NCI-H2227 (cell line): ENCODE results near the gene SYT15.

ENCODE experiments used
- DNase-seq: peaks from one replicate; lab custom pipeline; 2025; ENCODE audit not compliant: unreplicated experiment; lab: John Stamatoyannopoulos, UW

SYT15 gene

DNA sequence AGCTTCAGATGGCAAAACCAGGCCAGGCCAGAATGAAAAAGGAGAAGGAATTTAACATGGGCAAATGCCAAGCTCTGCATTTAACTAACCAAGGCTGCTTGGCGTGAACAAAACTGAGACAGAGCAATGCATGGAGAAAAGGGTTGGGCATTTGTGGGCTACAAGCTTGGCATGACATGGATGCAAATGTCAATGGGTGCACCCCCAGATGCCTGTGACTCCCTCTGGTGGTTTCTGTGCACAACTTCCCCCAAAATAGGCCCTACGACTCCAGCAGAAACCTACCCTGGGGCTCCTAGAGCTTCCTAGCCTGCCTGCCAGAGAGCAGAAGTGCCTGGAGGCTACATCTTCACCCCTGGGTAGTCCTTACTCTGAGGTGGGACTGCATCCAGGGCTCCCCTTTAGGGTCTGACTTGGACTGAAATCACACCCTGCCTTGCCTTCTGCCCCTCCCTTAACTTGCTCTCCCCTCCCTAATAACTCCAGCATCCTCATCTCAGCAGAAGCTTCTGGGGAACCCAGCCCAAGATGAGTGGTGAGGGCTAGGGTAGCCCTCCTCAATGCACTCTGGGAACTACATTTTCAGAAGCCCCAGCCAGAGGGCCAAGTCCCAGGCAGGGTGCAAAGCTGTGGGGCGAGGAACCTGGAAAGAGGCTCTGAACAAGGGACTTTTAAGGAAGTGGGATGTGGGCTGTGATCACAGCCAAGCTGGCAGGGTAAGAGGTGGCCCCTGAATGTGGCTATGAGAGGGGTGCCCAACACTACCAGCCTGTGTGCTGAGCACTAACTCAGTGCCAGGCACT lies 33.7 kb upstream of the SYT15 start:
- no peak for DNase-seq

DNA sequence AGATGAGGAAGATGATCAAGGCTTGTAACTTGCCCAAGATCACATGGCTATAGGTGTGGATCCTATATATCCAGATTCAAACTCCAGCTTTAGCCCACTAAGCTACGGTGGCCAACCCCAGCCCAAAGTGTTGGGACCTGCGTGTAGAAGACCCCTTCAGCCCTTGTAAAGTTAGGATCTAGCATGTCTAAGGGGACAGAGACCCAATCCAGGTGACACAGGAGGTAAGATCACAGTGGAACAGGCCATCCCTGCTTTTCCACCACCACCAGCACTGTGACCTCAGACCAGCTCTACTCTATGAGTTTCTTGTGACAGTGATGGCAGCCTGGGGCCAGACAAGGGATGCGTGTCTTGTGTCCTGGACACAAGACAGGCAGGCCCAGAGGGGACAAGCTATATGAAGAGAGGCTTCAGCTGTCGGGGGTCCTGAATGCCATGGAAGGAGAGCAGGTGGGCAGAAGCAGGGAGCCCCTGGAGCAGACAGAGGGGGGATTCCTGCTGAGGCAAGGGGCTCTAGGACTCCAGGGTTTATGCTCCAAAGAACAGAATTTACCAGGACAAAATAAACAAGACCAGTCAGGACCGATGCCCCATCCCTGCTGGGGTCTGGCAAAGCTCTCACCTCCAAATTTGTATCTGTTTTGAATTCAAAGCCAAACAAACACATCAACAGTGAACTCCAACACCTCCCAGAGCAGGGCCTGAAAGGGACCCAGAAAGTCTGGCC lies 32.9 kb upstream of the SYT15 start:
- DNase-seq = no peak

DNA sequence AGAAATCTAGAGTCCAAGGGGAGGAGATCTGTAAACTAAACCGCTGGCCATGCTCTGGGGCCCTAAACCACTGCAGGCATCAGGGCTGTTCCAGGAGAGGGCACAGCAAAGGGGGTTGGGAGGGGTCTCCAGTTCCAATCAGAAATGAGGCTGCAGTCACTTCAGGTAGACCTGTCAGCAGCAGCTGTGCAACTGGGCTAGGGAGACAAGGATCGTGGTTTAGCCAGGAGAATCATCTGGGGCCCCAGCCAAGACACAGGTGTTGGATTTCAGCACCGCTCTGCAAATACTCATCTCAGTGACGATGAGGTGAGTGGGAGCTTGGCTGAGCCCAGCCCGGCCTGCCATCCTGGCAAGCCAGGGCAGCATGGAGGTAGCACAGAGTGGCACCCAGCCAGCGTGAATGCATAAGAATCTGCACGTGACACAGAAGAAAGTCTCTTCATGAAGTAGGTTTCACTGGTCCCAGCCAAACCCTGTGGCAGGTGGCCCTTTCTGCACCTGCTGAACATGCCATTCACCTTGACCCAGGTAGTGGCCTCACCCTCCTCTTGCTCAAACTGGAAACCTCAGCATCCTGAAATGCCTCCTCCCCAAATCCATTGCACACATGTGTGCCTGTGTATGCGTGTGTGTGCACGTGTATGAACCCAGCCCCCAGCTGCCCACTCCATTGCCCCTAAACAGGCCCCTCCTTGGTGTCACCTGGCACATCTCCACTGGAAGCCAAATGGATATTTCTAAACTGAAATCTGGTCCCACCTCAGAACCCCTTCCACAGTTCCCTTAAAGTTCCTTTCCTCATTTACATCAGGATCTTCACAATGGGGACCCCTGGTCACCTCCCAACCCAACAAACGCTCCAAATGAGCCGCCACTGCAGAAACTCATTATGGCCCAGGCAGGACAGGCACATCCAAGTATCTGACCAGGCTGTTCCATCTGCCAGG lies 32.1 kb upstream of the SYT15 start:
- no peak for DNase-seq

DNA sequence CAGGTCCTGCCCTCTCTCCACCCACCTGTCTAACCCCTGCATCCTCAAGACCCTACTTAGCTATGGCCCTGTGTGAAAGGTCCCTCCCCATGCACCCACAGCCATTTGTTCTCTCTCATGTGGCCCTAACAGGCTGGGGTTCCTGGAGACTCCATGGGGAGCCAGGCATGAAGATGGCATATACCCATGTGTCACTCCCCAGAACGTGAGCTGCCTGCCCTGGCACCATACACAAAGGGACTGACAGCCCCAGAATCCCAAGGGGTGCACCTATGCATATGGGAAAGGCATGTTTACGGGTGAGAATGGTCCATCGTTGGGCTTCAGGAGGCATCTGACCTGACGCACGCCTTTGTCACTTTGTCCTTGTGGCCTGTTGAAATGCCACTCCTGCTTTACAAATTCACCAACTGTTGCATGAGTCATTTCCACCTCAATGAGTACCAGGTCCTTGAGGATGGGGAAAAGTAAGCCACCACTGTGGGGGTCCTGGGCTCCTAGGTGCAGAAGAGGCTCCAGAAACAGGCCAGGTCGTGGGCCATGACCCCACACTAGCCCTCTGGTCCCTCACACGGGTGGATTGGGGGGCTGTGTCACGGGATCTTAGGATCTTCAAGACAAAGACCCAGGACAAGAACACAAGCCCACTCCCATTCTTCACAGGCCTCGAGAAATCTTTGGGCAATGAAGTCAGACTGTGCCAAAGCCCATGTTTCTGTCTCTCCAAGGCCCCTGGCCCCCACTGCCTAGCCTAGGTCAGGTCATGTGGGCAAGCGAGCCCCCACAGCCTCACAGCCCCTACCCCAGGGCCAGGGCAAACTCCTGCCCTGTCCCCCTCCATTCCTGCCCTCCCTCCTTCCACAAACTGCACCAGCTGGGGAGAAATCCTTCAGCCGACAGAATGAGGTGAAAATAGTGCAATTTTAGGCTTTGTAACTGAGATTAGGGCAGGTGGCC lies 31.1 kb upstream of the SYT15 start:
- no peak for DNase-seq

DNA sequence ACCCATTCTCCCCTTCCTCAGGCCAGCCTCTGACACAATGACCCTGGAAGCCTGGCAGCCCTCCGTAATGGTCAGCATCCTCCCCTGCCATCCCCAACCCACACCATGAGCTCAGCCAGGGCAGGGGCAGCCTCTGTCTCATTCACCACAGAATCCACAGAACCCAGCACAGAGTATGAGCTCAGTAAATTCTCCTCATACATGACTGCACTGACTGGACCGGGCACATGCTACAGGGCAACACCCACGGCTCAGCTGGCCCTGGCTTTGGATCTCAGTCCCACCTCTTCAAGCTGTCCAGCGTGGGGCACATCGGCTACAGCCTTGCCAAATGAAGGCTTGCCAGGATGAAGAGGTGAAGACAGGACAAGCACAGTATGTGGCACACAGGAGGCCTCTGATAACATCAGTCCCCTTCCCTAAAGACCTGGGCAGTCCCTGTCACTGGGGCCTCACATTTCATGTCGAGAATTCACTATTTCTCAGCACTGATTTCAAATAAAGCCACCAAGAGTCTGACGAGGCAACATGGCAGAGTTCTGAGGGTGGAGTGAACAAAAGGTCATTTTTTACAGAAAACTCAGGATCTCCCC lies 30.3 kb upstream of the SYT15 start:
- DNase-seq = no peak

DNA sequence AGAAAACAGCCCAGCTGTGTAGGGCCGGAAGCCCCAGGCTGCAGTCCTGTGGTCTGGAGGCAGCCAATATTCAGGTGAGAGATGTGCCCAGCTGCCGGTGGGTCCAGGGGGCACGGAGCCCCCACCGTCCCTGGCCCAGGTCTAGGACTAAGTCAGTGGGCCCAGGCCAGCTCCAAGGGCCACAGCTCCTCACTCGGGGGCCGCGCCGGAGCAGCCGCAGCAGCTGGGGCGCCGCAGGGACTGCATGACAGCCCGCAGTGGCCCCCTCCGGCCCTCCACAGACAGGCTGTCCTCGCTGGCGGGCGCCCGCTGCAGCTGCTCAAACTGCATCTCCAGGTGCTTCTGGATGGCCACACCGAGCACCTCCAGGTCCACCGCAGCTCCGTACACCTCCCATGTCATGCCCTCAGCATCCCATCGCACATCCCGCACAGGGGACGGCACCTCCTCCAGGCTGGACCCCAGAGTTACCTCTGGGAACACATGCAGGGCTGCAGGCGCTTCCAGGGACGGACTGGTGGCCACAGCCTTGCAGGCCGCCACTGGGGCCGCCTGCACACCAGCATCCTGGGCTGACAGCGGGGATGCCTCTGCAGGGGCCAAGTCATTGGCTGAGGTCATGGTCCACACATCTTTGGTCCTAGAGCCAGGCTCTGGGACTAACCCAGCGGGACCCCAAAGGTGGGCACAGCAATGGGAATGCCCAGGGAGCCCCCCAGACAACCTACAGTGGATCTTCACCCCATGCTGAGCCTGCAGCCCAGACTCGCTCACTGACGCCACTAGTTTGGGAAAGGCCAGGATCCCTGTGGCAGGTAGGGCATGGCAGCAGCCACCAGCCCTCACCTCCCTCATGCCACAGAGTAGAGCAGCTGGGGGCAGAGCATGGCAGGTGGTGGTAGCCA lies 29.5 kb upstream of the SYT15 start:
- no peak for DNase-seq

DNA sequence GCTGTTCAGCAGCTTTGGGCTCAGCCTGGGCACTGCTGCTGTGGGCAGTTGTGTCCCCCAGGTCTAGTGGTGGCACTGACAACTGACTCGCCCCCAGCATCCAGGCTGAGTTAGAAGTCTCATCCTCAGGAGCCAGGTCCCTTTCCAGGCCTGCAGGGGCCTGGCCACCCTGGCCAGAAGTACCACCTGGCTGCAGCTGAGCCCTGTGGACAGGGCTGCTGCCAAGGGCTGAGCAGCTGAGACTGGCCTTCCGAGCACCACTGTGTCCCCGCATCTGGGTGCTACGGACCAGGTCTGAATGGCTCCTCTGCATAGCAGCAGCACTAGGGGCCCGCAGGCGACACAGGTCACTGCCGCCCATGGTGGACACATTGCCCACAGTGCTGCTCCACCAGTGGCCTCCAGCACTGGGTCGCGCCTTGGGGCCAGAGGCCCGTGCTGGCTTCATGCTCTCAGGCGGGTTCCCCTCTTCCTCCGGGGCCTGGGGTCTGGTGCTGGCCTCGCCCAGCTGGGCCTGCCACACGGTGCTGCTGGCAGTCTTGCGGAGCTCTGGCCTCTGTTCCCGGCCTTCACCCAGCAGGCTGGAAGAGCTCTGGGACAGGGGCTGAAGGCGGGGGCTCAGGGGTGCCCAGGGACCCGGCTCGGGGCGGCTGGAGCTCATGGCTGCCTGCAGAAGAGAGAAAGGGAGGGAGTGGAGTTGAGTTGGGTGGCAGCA lies 28.7 kb upstream of the SYT15 start:
- no peak for DNase-seq

DNA sequence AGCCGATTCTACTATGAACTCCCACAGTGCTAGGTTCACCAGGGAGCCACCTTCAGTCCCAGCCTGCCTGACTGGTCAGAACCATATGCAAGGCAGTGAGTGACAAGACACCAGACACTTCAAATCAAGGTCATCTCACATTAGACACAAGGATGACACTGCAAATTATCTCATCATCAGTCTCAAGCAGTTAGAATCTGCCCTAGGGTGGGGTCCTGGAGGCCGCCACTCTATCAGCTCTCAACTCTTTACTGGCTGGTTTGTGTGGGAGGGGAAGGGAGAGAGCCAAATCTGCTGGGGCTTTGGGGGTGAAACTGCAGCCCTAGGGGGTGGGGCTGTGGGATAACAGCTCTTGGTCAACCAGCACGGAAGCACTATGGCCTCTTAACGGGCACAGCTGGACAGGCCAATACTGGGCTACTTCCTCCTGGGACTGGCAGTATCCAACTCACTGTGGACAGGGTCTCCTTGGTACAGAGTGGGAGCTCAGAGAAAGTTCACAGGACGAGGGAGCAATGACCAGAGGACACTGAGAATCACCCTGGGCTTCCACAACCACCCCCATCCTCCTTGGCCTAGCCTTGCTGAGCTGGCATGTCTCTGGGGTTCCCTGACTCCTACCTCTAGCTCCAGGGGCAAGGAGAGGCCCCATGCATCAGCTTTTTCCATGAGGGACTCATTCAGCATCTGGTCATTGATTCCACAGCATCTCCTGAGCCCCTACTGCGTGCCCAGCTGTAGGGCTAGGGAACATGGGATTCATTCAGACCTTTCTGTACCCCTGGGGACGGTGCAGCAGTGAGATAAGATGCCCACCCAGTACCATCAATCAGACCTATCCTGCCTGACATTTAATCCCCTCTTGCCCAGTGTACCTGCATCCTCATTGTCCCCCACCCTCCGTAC lies 27.9 kb upstream of the SYT15 start:
- DNase-seq = no peak

DNA sequence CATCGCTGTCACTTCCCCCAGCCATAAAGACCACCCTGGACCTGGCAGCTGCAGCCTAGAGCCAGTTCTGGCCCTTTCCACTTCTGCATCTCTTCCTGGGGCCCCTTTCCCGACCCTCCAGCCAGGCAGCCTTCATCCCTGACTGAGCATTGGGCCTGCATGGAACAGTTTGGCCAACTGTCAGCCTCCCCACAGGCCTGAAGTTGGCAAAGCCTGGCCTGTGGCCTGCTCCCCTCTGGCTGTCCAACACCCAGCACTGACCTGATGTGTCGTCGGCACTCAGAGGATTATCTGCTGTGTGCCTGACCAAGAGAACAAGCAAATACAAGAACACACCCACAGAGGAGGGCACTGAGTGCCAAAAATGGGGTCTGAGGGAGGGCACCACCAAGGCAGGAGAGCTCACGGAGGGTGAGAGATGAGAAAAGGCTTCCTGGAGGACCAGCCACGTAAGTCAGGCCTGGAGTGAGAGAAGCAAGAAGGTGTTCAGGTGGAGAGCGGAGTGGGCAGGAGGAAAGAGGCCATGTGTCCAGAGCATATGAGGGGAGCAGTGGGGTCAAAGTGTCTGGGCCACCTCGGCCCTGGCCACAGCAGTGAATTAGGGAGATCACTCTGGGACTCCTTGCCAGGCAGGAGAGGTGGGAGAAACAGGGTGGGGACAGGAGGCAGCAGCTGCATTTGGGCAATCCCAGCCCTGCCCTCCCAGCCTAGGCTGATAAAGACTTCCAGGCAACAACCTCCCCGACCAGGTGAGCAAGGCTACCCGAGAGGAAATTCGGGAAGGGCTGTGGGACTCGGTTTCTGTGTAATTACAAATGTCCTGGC lies 27.0 kb upstream of the SYT15 start:
- DNase-seq = no peak

DNA sequence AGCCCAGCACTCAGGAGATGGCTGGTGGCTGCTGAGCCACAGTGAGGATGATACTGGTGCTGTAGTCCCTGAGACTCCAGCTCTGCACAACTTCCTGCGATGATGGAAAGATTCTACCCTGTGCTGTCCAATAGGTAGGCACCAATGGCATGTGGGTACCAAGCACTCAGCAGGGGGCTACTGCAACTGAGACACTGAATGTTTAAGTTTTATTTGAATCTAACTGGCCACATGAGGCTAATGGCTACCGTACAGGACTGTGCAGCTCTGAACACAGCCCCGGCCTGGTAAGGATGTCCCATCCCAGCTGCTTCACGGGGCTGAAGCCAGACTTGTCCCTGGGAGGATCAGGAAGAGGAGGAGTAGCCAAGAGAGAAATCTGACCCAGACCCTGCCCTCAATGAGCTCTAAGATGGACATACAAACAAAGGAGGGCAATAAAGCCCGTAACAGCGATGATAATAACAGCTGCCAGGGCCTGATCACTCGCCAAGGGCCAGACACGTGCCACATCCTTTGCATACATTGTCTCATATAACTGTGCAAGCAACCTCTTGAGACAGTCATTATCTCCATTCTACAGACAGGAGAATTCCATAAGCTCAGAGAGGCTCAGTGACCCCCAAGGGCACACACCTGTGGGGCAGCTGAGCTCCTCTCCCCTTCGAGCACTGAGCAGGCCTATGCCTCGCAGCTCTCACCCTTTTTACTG lies 26.2 kb upstream of the SYT15 start:
- DNase-seq = no peak

DNA sequence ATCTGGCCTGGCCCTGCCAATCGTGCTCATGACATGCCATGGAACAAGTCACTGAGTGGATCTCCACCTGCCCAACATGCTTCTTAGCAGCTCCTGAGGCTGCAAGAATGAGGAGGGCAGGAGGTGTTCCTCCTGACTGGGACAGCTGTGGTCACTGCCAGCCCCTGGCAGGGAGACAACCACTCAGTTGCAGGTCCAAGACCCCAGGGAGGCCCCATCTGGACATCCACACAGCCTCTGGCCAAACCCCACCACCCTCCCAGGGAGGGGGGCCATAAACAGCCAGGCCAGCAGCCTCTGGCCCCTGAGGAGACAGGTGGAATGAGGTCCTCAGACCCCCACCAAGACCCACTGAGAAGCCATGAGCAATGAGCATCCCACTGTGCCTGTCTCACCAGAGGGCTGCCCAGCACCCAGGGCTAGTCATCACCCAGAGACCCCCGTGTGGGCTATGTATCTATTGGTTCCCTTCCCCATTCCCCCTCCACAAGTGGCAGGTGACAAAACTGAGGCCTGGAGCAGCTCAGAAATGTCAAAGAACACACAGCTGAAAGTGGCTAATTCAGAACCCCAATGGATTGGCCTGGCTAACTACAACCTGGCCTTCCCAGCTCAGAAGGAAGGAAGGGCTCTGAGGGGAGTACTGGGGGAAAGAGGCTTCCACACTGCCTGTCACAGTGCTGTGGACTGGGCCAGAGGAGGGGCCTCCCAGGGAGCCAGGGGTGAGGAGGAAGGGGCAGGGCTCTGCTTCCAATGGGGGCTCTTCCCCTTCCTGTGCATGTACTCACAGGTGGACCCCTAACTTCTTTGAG lies 25.5 kb upstream of the SYT15 start:
- no peak for DNase-seq

DNA sequence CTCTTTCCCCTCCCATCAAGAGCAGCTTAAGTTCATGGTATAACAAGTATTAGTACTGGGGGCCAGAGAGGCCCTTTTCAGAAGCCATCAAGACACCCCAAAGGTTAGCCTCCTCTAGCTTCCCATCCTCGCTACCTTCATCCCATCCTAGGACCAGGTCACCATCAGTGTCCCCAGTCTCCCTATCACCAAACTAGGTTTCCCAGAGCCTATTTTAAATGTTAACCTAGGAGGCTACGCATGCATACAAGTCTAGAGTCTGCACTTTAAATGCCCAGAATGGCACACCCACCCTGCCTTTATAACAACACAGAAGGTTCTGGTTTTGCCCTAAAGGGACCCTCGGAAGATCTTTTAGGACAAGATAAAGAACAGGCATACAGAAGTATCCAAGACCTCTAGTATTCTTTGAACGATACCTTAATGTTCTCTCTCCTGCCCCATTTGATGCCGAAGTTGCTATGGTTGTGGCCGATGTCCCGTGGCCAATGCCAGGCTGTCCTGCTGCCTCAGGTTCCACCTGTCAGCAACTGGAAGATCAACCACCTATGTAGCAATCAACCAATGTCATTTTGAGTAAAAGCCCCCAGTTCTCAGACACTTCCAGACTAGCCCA lies 24.7 kb upstream of the SYT15 start:
- no peak for DNase-seq

DNA sequence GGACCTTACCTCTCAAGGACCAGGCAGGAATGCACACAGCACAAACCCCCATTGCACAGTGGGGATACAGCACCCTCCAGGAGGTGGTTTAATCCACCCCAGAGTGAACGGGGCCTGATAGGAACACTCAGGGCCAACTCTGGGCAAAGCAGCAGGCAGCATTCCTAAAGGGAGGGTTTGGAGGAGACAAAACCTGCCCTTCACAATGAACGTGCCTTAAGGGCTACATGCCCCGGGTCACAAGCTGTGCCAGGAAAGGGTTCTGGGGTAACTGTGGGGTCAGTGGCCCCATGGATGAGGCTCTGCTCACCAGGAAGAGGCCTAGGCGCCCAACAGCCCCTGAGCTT lies 23.6 kb upstream of the SYT15 start:
- DNase-seq = no peak

DNA sequence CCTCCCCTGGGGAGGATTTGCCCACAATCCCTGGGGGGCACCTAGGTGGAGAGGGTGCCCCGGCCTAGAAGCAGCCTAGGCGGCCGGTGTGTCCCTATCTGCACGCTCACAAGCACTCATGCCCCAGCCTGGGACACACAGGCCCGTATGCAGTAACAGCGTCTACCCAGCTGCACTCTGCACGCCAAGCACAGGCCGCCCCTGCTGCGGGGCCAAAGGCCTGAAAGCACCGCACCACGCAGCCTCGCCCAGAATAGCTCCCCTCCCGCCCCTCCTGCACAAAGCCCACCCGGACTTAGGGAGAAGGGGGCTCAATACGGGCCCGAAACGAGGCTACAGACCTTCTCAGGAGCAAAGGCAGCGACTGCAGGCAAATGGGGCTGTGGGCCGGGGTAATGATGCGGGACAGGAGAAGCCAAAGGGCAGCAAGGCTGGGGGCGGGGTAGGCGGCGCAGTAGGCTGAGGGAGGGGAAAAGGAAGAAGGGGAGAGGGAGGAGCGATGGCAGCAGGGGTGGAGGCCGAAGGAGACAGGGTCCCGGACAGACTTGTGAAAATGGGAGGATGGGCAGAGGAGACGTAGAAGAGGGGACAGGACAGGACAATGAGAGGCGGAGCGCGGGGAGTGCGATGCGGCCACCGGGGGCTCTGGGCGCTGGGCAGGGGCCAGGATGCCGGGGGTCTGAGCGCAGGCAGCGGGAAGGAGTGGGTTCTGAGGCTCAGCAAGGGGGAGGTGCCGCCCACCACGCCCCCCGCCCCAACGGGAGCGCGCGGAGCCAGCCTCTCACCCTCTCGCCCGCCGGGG lies 23.0 kb upstream of the SYT15 start:
- no peak for DNase-seq
